Subcutaneous adipose tissue (tissue), 4 donors: ENCODE measurements around the gene ZNF785. TPM values are rescaled to one million over a fixed set of nuclear protein-coding genes. Genes with fewer than 3 reads are reported as not detected.

Source experiments
- CTCF ChIP-seq: fragments of 450-650 bp; IDR thresholded peaks from one replicate; pipeline ENCODE4 v1.5.1; 2016; ENCODE audit warnings: low read depth, mild to moderate bottlenecking, control low read depth, antibody characterized with exemption, moderate library complexity
- total RNA-seq, 4 donors: library from RNA; depleted of rRNA; stranded (reverse); fragments of >200 nt; gene quantifications; one replicate each; pipeline ENCODE4 v1.1.0, GENCODE V29; 2016

ZNF785 gene
- total RNA-seq, 4 donors from 2014 or later = 2.9 to 8.4 (median 6.6) TPM

- TF ChIP-seq CTCF = no peak
These were observed 32.1 kb downstream of the ZNF785 start for GRCh38 chr16:30553393-30553899.

- TF ChIP-seq CTCF = no peak
These were observed 32.5 kb downstream of the ZNF785 start for GRCh38 chr16:30552956-30553355.

GRCh38 chr16:30551781-30552180 lies 33.7 kb downstream of the ZNF785 start:
- TF ChIP-seq CTCF = no peak

- no peak for TF ChIP-seq CTCF
These were observed 36.9 kb downstream of the ZNF785 start for GRCh38 chr16:30548416-30549253.

- TF ChIP-seq CTCF = no peak
These were observed 39.4 kb downstream of the ZNF785 start for GRCh38 chr16:30546115-30546514.

GRCh38 chr16:30543067-30543466 lies 42.4 kb downstream of the ZNF785 start:
- TF ChIP-seq CTCF = no peak

GRCh38 chr16:30541502-30542329 lies 43.8 kb downstream of the ZNF785 start:
- no peak for TF ChIP-seq CTCF
